Spleen (tissue), 7 donors: ENCODE measurements around the gene GSTK1.

Source experiments
- POLR2AphosphoS5 ChIP-seq, 3 donors: sonication (generic); formaldehyde crosslinking; IDR thresholded peaks; one replicate each; pipeline ENCODE4 v1.5.1; 2017; ENCODE audit warnings: antibody characterized with exemption in 3 of 3
- TF ChIP-seq, protein P1 (sequence below), 11 experiments: fragments of 200-600 bp in 7 of 11; fragments of 450-650 bp in 4 of 11; sonication (generic) in 4 of 11; IDR thresholded peaks in 8 of 11; conservative IDR thresholded peaks in 3 of 11; 1 replicate in 7 of 11; 2 replicates in 4 of 11; pipeline versions ENCODE4 v1.4.0 to v1.8.0; 2016 to 2021; ENCODE audit warnings: antibody characterized with exemption in 11 of 11, inconsistent platforms in 4 of 11, mild to moderate bottlenecking in 1 of 11
- donor health status: DM: no; HTN: no; CAD: no; lungs with moderate emphysema.
- donor health status: DM: no; HTN: no; CAD: no.
- donor health status: DM: no; HTN: no; CAD: no.

DNA sequence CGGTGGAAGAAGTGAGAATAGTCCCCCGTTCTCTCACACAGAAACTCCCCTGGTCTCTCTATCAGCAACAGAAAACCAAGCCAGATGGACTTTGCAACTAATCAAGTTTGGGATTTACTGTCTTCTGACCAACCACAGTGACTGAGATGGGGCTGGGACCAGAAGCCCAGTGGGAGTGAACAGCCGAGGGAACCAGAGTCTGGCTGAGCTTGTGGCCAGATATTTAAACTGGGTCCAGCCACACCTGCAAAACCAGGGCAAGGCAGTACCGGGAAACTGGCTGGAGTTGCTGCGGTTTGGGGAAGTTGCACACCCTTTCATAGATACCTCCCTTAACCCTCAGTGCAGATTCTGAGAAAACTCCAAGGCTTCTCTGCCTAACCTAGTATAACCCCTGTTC is 6.0 kb downstream of the GSTK1 start:
- TF ChIP-seq POLR2AphosphoS5 (IDR thresholded peaks at IDR 0.05) = no peak
- TF ChIP-seq, protein P1, sequence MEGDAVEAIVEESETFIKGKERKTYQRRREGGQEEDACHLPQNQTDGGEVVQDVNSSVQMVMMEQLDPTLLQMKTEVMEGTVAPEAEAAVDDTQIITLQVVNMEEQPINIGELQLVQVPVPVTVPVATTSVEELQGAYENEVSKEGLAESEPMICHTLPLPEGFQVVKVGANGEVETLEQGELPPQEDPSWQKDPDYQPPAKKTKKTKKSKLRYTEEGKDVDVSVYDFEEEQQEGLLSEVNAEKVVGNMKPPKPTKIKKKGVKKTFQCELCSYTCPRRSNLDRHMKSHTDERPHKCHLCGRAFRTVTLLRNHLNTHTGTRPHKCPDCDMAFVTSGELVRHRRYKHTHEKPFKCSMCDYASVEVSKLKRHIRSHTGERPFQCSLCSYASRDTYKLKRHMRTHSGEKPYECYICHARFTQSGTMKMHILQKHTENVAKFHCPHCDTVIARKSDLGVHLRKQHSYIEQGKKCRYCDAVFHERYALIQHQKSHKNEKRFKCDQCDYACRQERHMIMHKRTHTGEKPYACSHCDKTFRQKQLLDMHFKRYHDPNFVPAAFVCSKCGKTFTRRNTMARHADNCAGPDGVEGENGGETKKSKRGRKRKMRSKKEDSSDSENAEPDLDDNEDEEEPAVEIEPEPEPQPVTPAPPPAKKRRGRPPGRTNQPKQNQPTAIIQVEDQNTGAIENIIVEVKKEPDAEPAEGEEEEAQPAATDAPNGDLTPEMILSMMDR (IDR thresholded peaks at IDR 0.05 in 8 of 11, conservative IDR thresholded peaks at IDR 0.05 in 3 of 11) = no peak
